GDM1 (cell line): ENCODE results near the gene GTF2I.
A peak's percentile ranks its signal among the peaks of the same experiment; 100 is the strongest.
"Not testable (repeated sequence)": the region's sequence is repeated elsewhere in the genome, so short reads cannot be mapped to it uniquely, and the experiment has no call there.

Experiments
- DNase-seq: peaks from one replicate; lab custom pipeline; 2025; lab: John Stamatoyannopoulos, UW

Gene GTF2I

DNA sequence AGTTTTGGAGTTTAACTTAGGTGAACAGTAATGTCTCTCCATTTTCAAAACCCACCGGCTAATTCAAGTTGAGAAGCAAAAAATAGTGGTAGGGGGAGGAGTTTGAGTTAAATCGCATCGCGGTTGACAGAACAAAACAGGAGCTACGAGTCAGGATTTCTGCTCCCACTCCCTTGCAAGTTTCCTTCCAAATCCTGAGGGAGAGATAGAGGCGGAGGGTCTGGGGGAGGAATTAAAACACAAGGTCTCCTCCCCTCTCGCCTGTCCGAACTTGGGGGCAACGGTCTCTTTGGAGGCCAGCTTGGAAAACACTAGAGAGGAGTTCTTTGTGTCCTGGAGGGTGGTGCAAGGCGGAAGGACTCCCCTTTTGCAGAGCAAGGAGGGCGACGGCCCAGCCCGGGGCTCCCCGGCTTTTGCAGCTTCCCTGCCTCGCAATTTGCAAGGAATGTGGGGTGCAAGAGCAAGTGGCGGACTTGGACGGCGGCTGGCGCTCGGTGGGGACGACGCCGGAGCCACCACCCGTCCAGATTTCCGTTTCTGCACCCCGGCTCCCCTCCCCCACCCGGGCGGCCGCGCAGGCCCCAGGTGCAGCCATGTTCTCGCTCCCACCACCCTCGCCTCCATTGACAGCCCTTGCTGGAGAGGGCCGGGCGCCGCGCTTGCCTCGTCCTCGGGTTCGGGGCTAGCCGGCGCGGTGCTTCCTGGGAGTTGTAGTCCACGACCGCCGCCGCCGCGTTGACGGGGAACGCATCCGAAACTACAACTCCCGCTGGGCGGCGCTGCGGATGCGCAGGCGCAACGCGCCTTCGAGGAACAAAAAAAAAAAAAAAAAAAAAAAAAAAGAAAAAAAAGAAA lies 454 bp upstream of the GTF2I start:
- peak; percentile 98 for DNase-seq

DNA sequence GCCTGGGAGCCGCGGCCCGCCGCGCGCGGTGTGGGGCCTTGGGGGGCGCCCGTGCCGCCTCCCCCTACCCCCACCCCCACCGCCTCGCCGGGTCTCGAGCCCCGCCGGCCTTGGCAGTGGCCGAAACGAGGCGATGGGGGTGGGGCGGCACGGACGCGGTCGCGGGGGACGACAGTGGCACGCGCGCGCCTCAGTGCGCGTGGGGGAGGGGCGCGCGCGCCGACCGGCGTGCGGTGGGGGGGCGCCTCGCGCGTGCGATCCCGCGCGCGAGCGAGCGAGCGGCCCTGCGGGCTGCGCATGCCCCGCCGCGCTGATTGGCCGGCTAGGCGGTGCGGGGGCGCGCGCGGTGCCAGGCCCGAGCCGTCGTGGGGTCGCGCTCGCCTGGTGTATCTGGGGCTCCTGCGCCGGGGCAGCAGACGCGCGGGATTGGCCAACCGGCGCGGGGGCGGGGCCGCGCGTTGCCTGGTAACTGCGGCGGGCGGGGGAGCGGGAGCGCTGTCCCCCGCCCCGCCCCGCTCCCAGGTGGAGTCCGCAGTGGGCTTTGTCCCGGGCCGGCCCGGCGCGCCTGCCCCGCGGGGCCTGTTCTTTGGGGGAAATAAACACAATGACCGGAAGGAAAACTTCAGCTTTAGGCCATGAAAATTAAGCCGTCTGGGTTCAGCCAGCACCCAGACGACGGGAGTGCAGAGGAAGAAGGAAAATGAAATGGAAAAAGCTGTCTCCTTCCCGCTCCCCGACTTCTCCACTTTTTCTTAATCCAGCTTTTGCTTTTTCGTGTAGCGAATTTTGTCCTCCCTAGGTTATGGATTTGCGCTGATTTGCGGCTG lies 873 bp downstream of the GTF2I start:
- peak; percentile 91 for DNase-seq

DNA sequence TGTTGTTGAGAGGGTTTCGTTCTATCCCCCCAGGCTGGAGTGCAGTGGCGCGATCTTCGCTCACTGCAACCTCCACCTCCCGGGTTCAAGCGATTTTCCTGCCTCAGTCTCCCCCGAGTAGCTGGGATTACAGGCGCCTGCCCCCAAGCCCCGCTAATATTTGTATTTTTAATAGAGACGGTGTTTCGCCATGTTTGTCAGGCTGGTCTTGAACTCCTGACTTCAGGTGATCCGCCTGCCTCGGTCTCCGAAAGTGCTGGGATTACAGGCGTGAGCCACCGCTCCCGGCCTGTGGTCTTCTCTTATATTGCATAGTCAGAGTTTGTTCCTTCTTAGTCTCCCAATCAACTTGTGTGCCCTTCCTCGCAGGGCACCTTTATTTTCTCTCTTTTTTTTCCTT lies 2.7 kb downstream of the GTF2I start:
- not testable (repeated sequence) for DNase-seq

DNA sequence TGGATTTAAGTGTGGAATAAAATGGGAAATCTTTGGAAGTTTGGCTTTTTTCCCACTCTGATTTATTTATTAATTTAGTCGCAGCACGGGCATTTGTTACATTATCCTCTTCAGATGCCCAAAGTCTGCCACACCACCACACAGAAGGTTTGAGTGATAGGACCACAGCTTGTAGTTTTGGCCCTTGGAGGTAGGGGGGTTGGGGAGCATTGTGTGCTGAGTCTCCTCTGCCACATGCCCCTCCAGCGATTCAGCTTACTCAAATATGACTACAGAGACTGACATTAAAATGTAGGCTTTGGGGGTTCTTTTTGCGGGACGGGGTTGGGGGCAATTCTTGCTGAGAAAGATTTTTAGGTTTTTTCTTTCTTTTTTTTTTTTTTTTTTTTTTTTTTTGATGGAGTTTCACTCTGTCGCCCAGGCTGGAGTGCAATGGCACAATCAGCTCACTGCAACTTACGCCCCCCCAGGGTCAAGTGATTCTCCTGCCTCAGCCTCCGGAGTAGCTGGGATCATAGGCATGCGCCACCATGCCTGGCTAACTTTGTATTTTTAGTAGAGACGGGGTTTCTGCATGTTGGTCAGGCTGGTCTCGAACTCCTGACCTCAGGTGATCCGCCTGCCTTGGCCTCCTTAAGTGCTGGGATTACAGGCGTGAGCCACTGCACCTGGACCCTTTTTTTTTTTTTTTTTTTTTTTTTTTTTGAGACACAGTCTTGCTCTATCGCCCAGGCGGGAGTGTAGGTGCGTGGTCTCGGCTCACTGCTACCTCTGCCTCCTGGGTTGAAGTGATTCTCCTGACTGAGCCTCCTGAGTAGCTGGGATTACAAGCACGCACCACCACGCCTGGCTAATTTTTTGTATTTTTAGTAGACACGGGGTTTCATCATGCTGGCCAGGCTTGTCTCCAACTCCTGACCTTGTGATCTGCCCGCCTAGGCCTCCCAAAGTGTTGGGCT lies 4.6 kb downstream of the GTF2I start:
- not testable (repeated sequence) for DNase-seq

DNA sequence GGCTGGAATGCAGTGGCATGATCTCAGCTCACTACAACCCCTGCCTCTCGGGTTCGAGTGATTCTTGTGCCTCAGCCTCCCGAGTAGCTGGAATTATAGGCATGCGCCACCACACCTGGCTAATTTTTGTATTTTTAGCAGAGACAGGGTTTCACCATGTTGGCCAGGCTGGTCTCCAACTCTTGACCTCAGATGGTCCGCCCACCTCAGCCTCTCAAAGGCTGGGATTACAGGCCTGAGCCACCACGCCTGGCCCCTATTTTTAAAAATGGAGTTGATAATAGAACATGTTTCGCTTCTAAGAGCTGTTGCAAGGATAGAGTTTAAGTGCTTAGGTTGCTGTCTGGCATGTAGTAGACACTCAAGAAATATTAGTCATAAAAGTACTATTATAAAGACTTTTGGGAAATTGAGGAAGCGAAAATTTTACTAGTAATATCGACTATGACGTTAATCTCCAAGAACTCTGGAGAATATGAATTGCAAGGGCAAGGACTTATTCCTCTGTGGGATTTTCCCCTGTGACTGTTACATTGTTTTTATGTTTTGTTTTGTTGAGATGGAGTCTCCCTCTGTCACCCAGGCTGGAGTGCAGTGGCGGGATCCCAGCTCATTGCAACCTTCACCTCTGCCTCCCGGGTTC lies 7.9 kb downstream of the GTF2I start:
- DNase-seq, result no peak

DNA sequence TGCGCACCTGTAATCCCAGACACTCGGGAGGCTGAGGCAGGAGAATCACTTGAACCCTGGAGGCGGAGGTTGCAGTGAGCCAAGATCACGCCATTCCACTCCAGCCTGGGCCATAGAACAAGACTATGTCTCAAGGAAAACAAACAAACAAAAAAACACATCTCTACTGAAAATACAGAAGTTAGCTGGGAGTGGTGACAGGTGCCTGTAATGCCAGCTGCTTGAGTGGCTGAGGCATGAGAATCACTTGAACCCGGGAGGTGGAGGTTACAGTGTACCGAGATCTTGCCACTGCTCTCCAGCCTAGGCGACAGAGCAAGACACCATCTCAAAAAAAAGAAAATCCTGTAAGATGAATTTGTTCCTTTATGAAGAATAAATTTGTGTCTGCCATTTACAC lies 9.5 kb downstream of the GTF2I start:
- DNase-seq, result not testable (repeated sequence)

DNA sequence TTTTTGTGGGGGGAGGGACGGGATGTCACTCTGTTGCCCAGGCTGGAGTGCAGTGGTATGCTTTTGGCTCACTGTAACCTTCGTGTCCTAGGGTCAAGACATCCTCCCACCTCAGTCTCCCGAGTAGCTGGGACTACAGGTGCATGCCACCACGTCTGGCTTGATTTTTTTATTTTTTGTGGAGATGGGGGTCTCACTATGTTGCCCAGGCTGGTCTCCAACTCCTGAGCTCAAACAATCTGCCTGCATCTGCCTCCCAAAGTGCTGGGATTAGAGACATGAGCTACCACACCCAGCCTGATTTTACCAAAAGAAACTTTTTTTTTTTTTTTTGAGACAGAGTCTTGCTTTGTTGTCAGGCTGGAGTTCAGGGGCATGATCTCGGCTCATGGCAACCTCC lies 10.0 kb downstream of the GTF2I start:
- DNase-seq, result not testable (repeated sequence)

DNA sequence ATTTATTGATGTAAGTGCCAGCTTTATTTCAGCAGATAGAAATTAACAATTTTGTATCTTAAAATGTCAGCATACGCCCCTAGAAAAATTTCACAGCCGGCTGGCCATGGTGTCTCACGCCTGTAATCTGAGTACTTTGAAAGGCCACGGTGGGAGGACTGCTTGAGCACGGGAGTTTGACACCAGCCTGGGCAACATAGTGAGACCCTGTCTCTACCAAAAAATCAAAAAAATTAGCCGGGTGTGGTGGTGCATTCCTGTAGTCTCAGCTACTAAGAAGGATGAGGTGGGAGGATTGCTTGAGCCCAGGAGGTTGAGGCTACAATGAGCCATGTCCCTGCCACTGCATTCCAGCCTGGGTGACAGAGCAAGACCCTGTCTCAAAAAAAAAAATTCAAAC lies 14.1 kb downstream of the GTF2I start:
- DNase-seq, result no peak

DNA sequence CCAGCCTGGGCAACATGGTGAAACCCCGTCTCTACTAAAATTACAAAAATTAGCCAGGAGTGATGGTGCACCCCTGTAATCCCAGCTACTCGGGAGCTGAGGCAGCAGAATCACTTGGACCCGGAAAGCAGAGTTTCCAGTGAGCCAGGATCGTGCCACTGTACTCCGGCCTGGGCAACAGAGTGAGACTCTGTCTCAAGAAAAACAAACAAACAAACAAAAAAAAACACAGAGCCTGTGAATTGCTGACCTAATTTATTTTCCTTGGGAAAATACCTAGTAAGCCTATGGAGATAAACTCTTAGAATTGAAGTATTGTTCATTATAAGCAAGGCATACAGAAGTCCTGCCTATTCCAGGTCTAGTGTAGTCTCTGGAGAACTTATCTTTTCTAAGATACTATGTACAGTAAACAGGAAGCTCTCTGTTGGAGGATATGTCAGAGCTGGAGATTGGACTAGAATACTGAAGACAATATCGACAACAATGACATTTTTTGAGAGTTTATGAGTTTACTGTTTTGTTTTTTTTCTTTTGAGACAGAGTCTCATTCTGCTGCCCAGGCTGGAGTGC lies 14.9 kb downstream of the GTF2I start:
- DNase-seq, result no peak

DNA sequence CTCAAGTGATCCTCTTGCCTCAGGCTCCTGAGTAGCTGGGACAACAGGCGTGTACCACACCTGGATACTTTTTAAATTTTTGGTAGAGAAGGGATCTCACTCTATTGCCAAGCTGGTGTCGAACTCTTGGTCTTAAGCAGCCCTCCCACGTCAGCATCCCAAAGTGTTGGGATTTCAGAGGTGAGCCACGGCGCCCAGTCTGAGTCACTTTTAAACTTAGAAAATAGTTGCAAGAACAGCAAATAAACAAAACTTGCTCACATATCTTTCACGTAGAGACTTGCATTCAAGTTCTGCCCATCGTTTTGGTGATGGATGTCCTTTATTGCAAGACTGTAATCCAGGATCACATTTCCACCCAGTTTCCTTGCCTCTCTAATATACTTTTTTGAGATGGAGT lies 16.6 kb downstream of the GTF2I start:
- DNase-seq, result no peak

DNA sequence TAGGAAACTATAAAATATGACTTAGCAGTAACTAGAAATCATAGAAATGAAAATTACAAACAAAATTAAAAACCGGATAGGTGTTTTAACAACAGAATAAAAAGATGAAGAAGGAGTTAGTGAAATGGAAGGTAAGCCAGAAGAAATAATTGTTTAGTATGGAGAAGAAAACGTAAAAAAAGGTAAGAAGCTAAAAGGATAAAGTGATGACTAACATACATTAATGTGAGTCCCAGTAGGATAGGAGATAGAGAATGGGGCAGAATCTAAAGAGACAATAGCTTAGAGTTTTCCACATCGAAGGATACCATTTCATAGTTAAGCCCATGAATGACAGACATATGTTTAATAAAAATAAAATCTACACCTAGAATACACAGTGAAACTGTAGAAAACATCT lies 25.3 kb downstream of the GTF2I start:
- no peak for DNase-seq

DNA sequence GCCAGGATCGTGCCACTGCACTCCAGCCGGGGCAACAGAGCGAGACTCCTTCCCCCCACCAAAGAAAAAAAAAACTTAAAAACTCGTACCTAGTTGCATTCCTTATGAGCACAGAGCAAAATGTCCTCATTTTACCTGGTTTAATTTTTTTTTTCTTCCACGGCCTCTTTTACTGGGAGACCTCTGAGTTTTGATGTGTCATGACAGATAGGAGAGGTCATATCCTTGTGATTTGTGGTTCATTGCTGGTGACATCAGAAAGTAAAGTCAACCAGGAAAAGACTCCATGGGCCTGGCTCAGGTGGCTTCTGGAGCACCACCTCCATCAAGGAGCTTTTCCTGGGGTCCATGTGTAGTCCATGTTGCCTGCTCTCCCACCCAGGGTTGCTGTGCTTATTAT lies 26.3 kb downstream of the GTF2I start:
- no peak for DNase-seq

DNA sequence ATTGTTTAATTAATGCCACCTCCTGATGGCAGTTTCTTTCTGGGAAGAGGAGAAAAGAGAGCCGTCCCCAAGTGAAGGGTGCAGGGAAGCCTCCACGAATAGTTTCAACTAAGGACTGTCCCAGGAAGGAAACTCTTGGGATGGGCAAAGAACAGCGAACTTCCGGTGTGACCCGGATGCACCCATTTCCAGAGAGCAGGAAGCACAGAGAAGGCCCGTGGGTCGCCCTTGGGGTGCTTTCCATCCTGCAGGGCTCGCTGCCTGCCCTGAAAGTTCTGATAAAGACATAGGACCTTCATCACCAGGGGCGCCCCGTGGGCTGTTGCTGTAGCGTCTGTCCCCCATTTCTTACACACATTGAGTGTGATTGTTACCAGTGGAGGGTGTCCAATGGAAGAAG lies 27.0 kb downstream of the GTF2I start:
- DNase-seq, result no peak

DNA sequence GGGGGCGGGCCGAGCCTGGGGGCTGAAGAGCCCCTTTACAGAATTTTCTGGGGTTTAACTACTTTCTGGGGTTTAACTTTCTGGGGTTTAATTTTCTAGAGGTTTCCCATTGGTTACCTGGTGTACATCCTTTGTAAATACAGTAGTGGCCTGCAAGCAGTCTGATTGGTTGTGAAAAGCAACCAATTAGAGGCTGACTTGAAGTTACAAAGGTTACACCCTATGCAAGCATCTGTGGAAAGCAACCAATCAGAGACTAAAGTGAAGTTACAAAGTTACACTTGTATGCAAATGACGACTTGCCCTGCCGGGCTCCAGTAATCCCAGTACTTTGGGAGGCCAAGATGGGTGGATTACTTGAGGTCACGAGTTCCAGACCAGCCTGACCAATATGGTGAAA lies 27.4 kb downstream of the GTF2I start:
- DNase-seq, result no peak

DNA sequence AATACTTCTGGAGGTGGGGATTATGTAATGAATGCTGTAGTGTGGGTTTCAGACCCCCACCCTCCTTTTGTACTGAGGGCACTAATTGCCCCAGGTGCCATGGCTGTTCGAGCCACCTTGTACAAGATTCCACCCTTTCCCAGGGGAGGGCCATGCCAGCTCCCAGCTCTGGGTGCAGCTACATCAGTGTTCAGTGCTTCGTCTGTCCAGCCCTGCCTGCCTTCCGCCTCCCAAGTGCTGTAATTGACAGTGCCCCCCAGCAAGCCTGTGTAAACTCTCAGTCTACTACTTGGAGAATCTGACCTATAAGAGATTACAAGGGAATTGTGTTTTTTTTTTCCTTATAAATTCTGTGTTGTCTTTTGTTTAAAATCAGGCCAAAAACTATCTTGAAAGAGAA lies 33.0 kb downstream of the GTF2I start:
- no peak for DNase-seq

DNA sequence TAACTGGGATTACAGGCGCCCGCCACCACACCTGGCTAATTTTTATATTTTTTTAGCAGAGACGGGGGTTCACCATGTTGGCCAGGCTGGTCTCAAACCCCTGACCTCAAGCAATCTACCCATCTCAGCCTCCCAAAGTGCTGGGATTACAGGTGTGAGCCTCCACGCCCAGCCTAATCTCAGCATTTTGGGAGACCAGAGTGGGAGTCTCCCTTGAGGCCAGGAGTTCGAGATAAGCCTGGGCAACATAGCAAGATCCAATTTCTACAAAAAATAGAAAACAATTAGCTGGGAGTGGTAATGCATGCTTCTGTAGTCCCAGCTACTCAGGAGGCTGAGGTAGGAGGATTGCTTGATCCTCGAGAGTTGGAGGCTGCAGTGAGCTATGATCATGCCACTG lies 46.9 kb downstream of the GTF2I start:
- not testable (repeated sequence) for DNase-seq

DNA sequence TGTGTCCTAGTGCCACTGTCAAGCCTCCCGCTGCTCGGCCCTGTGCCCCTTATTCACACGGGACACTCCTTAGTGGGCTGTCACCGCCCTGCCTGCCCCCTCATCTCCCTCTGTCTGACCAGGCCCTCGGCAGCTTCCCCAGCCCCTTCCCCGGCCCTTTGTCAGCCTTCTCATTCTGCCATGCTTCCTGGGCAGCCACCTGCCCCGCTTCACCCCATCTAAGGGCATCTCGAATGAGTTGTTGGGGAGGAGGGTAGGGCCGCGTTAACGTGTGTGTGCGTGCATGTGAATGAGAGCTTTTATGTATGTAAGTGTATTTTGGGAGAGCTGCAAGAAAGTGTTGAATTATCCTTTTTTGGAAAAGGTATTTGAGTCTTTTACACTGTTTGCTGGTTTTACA lies 49.7 kb downstream of the GTF2I start:
- no peak for DNase-seq

DNA sequence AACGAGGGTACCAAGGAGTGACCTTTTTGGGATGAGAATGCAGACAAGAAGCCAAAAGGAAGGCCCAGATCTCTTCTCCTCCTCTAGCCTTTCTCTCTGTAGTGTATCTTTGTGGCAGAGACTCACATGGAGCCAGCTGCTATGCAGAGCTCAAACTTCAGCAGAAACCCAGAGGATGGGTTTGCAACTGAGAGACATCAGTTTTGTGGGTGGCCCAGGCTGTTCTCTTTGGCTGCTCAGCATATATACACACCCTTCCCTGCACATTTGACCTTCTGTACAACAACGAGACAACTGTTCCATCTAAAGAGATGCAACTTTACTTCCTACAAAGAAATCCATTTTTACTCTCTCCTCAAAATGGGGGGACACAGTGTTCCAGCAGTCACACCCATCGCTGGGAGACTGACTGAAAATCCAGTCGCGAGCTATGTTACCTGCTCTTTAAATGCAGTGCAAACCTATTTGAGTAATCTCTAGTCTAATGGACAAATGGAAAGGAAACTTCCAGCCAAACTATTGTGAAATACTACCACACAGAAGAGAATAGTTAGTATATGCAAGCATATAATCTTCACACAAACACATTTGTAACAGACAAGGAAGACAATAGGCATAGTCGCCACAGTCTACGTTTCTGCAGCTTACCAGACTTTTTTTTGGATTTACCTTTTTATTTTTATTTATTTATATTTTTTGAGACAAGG lies 51.2 kb downstream of the GTF2I start:
- no peak for DNase-seq

DNA sequence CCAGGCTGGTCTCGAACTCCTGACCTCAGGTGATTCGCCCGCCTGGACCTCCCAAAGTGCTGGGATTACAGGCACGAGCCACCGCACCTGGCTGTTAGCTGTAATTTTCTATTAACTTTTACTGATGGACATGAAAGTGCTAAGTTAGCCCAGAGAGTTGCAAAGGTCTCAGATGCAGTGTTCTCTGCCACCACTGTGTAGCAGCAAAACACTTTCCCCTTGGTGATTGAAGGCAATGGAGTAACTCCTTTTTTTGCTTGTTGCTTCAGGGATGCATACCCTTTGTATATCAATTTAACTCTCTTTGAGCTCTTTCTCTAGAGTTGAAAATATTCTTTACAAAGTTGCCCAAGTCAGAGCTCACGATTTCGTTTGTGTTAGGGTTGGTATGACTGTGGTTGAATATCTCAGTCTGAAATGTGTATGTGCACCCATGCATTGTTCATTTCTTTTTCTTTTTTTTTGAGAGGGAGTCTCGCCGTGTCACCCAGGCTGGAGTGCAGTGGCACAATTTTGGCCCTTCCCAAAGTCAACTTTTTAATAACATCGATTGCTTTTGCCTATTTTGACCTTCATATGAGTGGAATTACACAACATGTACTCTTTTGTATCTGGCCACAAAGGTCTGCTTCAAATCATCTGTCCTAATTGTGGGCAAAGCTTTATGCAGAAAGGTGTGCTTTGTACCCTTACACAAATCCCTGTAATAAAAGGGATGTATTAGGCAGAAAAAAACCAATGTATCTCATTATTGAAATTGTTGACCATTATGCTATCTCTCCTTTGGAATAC lies 52.6 kb downstream of the GTF2I start:
- DNase-seq, result no peak

DNA sequence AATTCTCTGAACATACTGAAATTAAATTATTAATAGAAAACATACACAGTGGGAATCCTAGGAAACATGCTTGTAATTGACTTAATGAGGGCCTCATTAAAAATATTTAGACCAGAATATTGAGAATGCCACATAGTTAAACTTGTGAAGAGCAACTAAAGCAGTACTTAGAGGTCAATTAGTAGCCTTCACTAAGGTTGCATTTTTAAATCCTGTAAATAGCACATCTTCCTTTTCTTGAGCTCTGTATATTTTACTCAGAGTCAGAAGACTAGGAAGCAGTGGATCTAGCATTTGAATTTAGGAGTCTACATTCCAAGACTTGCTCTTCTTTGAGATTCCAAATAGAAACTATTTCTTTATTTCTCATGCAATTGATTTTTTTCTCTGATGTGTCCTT lies 56.0 kb downstream of the GTF2I start:
- no peak for DNase-seq
